ENCODE data around the gene HSF2. TPM values are rescaled to one million over a fixed set of nuclear protein-coding genes. Genes with fewer than 3 reads are reported as not detected.
A peak's percentile ranks its signal among the peaks of the same experiment; 100 is the strongest.

Gene HSF2
- total and polyA plus RNA-seq, 2 experiments from 2014 or later, result 10.0 to 18.1 TPM

DNA sequence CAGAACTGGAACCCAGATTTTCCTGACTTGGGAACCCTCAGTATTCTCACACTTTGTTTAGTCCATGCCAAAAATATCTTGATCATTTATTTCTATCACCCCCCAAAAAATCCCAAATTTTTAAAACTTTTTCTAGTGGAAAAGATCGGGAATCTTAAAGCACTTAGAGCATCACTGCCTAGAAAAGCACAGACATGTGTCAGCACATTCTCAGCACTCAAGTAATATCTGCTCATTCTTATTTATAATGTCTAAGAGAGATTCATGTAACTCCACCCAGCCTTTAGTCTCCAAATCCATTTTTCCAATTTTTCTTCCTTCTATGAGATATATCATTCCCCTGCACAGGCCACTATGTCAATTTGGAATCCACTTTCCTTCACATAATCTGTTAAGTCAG, 29.9 kb upstream of the HSF2 start:
- Histone ChIP-seq H4K20me1 (replicated peaks; ENCODE audit: insufficient read depth) (no peaks in the 10 kb centered on the region), H3K4me1 (ENCODE audit: insufficient read depth) (no peaks in the 10 kb centered on the region), H3K27ac (ENCODE audit: low read depth) (no peak overlapping the region), H2AFZ (no peak overlapping the region), H3K9me2 (ENCODE audit: insufficient read depth) (no peaks in the 10 kb centered on the region), H3K36me3 (ENCODE audit: insufficient read depth) (no peaks in the 10 kb centered on the region), H3K4me2 (no peak overlapping the region), H3F3A (replicated peaks; ENCODE audit: low read depth) (no peaks in the 10 kb centered on the region), H3K27me3 (ENCODE audit: insufficient read depth) (no peaks in the 10 kb centered on the region), H3K4me3 (no peak overlapping the region), H3K79me2 (replicated peaks; ENCODE audit: insufficient read depth) (no peaks in the 10 kb centered on the region)
- no peaks in the 10 kb centered on the region for H3K36me3 Mint-ChIP-seq (ENCODE audit: low read depth)
- DNase-seq (ENCODE audit: low spot score), result no peak
- H3K9me3 Mint-ChIP-seq, result no peaks in the 10 kb centered on the region
- H3K27ac Mint-ChIP-seq, result no peak overlapping the region
- H3K4me3 Mint-ChIP-seq, result no peak overlapping the region
- TF ChIP-seq CREB1 (CRISPR knock-in tag; IDR thresholded peaks at IDR 0.05; ENCODE audit: low read depth) (no peak), ZNF331 (CRISPR knock-in tag; IDR thresholded peaks at IDR 0.05; ENCODE audit: low read depth) (no peak), EZH2phosphoT487 (IDR thresholded peaks at IDR 0.05; ENCODE audit: unreplicated experiment) (no peak)
- TF ChIP-seq, protein P1, sequence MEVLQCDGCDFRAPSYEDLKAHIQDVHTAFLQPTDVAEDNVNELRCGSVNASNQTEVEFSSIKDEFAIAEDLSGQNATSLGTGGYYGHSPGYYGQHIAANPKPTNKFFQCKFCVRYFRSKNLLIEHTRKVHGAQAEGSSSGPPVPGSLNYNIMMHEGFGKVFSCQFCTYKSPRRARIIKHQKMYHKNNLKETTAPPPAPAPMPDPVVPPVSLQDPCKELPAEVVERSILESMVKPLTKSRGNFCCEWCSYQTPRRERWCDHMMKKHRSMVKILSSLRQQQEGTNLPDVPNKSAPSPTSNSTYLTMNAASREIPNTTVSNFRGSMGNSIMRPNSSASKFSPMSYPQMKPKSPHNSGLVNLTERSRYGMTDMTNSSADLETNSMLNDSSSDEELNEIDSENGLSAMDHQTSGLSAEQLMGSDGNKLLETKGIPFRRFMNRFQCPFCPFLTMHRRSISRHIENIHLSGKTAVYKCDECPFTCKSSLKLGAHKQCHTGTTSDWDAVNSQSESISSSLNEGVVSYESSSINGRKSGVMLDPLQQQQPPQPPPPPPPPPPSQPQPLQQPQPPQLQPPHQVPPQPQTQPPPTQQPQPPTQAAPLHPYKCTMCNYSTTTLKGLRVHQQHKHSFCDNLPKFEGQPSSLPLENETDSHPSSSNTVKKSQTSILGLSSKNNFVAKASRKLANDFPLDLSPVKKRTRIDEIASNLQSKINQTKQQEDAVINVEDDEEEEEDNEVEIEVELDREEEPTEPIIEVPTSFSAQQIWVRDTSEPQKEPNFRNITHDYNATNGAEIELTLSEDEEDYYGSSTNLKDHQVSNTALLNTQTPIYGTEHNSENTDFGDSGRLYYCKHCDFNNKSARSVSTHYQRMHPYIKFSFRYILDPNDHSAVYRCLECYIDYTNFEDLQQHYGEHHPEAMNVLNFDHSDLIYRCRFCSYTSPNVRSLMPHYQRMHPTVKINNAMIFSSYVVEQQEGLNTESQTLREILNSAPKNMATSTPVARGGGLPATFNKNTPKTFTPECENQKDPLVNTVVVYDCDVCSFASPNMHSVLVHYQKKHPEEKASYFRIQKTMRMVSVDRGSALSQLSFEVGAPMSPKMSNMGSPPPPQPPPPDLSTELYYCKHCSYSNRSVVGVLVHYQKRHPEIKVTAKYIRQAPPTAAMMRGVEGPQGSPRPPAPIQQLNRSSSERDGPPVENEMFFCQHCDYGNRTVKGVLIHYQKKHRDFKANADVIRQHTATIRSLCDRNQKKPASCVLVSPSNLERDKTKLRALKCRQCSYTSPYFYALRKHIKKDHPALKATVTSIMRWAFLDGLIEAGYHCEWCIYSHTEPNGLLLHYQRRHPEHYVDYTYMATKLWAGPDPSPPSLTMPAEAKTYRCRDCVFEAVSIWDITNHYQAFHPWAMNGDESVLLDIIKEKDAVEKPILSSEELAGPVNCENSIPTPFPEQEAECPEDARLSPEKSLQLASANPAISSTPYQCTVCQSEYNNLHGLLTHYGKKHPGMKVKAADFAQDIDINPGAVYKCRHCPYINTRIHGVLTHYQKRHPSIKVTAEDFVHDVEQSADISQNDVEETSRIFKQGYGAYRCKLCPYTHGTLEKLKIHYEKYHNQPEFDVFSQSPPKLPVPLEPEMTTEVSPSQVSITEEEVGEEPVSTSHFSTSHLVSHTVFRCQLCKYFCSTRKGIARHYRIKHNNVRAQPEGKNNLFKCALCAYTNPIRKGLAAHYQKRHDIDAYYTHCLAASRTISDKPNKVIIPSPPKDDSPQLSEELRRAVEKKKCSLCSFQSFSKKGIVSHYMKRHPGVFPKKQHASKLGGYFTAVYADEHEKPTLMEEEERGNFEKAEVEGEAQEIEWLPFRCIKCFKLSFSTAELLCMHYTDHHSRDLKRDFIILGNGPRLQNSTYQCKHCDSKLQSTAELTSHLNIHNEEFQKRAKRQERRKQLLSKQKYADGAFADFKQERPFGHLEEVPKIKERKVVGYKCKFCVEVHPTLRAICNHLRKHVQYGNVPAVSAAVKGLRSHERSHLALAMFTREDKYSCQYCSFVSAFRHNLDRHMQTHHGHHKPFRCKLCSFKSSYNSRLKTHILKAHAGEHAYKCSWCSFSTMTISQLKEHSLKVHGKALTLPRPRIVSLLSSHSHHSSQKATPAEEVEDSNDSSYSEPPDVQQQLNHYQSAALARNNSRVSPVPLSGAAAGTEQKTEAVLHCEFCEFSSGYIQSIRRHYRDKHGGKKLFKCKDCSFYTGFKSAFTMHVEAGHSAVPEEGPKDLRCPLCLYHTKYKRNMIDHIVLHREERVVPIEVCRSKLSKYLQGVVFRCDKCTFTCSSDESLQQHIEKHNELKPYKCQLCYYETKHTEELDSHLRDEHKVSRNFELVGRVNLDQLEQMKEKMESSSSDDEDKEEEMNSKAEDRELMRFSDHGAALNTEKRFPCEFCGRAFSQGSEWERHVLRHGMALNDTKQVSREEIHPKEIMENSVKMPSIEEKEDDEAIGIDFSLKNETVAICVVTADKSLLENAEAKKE (CRISPR knock-in tag; IDR thresholded peaks at IDR 0.05), result no peak
- H3K4me1 Mint-ChIP-seq, result no peaks in the 10 kb centered on the region
- no peaks in the 10 kb centered on the region for H3K27me3 Mint-ChIP-seq (ENCODE audit: insufficient read depth, low read depth, poor library complexity)
- ATAC-seq, result no peak

DNA sequence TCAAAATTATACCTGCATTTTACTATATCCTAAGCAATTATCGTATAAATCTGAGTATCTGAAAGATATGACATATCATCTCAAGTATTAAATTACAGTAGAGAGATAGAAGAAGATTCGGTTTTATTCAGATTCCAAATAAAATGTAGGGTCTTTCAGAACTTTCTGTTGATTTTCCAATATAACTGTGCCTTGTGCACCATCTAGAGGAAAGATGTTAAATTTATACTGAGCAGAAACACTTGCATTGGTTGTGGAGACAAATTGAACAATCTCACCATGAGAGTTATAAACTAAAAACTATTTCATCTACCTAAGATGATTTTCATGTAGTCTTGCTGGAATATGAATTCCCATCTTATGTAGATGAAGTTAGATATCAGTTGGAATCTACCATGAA, 26.8 kb upstream of the HSF2 start:
- Mint-ChIP-seq H3K4me1 (no peaks in the 10 kb centered on the region), H3K9me3 (no peaks in the 10 kb centered on the region), H3K4me3 (no peak overlapping the region), H3K27ac (no peak overlapping the region), H3K27me3 (ENCODE audit: insufficient read depth, low read depth, poor library complexity) (no peaks in the 10 kb centered on the region), H3K36me3 (ENCODE audit: low read depth) (no peaks in the 10 kb centered on the region)
- no peak overlapping the region for H2AFZ ChIP-seq
- H3K4me1 ChIP-seq (ENCODE audit: insufficient read depth), result no peaks in the 10 kb centered on the region
- no peaks in the 10 kb centered on the region for H3K9me2 ChIP-seq (ENCODE audit: insufficient read depth)
- no peaks in the 10 kb centered on the region for H4K20me1 ChIP-seq (replicated peaks; ENCODE audit: insufficient read depth)
- H3K27me3 ChIP-seq (ENCODE audit: insufficient read depth), result no peaks in the 10 kb centered on the region
- DNase-seq (ENCODE audit: low spot score), result peak; percentile 22
- H3K27ac ChIP-seq (ENCODE audit: low read depth), result no peak overlapping the region
- ATAC-seq, result no peak
- H3F3A ChIP-seq (replicated peaks; ENCODE audit: low read depth), result no peaks in the 10 kb centered on the region
- no peak overlapping the region for H3K4me3 ChIP-seq
- H3K36me3 ChIP-seq (ENCODE audit: insufficient read depth), result no peaks in the 10 kb centered on the region
- no peaks in the 10 kb centered on the region for H3K79me2 ChIP-seq (replicated peaks; ENCODE audit: insufficient read depth)
- H3K4me2 ChIP-seq, result no peak overlapping the region
- TF ChIP-seq STAT1 (IDR thresholded peaks at IDR 0.05; ENCODE audit: unreplicated experiment) (no peak), NANOG (IDR thresholded peaks at IDR 0.05; ENCODE audit: borderline replicate concordance) (no peak), EZH2phosphoT487 (IDR thresholded peaks at IDR 0.05; ENCODE audit: unreplicated experiment) (no peak), POLR2AphosphoS5 (IDR thresholded peaks at IDR 0.05; ENCODE audit: low read depth) (no peak)
- TF ChIP-seq, protein P1 (CRISPR knock-in tag; IDR thresholded peaks at IDR 0.05), result no peak
